ENCODE data around the gene CALM3. TPM values are rescaled to one million over a fixed set of nuclear protein-coding genes. Genes with fewer than 3 reads are reported as not detected.

Gene CALM3
- total RNA-seq, 1 donor from 2014 or later = 231 TPM

- TF ChIP-seq, protein P1, sequence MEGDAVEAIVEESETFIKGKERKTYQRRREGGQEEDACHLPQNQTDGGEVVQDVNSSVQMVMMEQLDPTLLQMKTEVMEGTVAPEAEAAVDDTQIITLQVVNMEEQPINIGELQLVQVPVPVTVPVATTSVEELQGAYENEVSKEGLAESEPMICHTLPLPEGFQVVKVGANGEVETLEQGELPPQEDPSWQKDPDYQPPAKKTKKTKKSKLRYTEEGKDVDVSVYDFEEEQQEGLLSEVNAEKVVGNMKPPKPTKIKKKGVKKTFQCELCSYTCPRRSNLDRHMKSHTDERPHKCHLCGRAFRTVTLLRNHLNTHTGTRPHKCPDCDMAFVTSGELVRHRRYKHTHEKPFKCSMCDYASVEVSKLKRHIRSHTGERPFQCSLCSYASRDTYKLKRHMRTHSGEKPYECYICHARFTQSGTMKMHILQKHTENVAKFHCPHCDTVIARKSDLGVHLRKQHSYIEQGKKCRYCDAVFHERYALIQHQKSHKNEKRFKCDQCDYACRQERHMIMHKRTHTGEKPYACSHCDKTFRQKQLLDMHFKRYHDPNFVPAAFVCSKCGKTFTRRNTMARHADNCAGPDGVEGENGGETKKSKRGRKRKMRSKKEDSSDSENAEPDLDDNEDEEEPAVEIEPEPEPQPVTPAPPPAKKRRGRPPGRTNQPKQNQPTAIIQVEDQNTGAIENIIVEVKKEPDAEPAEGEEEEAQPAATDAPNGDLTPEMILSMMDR (IDR thresholded peaks at IDR 0.05; ENCODE audit: unreplicated experiment) = no peak
- Mint-ChIP-seq H3K27ac (peak overlapping the region; percentile 26), H3K27me3 (ENCODE audit: low read depth) (no peaks in the 10 kb centered on the region), H3K9me3 (no peaks in the 10 kb centered on the region), H3K36me3 (peaks cover 11% of the 10 kb centered on the region), H3K4me1 (peaks cover 6% of the 10 kb centered on the region), H3K4me3 (no peak overlapping the region)
- no peak for DNase-seq (ENCODE audit: low spot score in 2 of 2, unreplicated experiment in 2 of 2)
Measured at GRCh38 chr19:46609511-46610412, 8.6 kb downstream of the CALM3 start.

GRCh38 chr19:46610413-46610775, 9.3 kb downstream of the CALM3 start:
- TF ChIP-seq, protein P1 (IDR thresholded peaks at IDR 0.05; ENCODE audit: unreplicated experiment) = no peak
- Mint-ChIP-seq H3K9me3 (no peaks in the 10 kb centered on the region), H3K36me3 (peaks cover 11% of the 10 kb centered on the region), H3K4me1 (peaks cover 6% of the 10 kb centered on the region), H3K27ac (no peak overlapping the region), H3K4me3 (no peak overlapping the region), H3K27me3 (ENCODE audit: low read depth) (no peaks in the 10 kb centered on the region)
- no peak for DNase-seq (ENCODE audit: low spot score in 2 of 2, unreplicated experiment in 2 of 2)

DNA sequence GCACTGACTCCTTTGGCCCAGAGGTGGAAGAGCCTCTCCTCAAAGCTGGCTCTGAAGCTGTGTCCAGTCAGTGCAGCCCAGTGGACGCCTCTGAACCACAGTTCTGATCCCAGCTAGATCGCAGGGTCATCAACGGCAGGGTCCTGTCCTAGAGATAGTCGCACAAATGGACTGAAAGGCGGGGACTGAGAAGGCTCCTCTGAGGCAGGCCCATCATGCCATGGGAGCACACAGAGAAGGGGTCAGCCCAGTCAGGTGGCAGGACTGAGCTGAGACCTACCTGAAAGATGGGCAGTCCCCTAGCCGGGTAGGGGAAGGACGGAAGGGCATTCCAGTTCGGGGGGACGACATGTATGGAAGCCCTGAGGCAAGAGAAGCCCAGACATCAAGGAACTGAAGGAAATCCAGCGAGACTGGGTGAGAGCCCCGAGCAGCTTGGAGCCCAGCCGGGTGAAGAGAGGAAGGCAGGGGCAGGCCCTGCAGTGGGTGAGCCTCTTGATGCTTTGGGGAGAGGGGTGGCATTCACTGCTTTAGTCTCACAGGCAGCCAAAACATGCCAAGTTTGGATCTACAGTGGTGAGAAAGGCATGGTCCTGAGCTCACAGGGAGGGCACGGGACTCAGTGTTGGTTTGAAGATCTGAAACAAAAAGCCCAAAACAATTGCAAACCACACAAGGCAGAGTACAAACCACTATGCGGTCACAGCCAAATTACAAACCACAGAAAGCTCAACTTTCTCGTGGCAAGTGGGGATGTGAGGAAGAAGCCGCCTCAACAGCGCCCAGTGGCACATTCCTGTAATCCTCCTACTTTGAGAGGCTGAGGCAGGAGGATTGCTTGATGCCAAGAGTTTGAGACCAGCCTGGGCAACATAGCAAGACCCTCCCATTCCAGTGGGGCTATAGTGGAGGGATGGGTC, 10.0 kb downstream of the CALM3 start:
- Mint-ChIP-seq H3K4me1 (peaks cover 7% of the 10 kb centered on the region), H3K27me3 (ENCODE audit: low read depth) (no peaks in the 10 kb centered on the region)
- no peak for DNase-seq (ENCODE audit: low spot score in 2 of 2, unreplicated experiment in 2 of 2)

DNA sequence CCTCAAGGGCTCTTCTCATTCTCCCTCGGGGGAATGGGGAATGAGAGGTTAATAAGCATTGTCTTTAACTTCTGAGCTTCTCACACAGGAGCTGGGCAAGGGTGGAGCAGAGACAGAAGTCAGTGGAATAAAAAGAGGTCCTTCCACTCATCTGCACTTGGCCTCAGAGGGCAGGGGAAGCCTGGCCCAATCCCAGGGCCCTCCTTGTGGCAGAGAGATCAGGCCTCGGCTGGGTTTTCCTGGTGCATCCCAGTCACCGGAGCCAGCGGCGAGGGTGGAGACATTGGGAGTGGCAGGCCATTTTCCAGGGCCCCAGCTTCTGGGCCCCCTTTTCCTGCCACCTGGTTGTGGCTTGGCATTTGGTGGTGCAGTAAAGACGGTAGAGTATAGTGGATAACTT, 10.6 kb downstream of the CALM3 start:
- DNase-seq (ENCODE audit: low spot score in 2 of 2, unreplicated experiment in 2 of 2) = no peak
- peaks cover 7% of the 10 kb centered on the region for H3K36me3 Mint-ChIP-seq

More for the DNA sequence above, 10.0 kb downstream of the CALM3 start:
- TF ChIP-seq, protein P1 (IDR thresholded peaks at IDR 0.05; ENCODE audit: unreplicated experiment) = no peak
- Mint-ChIP-seq H3K36me3 (peaks cover 11% of the 10 kb centered on the region), H3K27ac (peak overlapping the region; percentile 24), H3K4me3 (no peak overlapping the region), H3K9me3 (no peaks in the 10 kb centered on the region)

DNA sequence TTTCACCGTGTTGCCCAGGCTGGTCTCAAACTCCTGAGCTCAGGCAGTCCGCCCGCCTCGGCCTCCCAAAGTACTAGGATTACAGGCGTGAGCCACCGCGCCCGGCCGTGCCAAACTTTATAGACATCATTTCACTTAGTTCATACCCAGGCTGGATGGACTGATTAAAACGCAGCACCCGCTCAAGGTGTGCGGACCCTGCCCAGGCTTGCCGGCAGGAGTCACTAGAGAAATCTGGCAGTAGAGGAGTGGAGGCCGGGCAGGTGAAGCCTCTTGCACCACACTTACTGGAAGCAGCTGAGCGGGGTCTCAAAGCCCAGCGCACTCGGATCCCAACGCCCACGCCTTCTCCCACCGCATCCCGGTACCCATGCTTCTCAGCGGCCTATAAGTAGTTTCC, 12.4 kb downstream of the CALM3 start:
- DNase-seq (ENCODE audit: low spot score in 2 of 2, unreplicated experiment in 2 of 2) = no peak
- Mint-ChIP-seq H3K27ac (no peak overlapping the region), H3K9me3 (no peaks in the 10 kb centered on the region), H3K4me1 (peaks cover 14% of the 10 kb centered on the region), H3K36me3 (peaks cover 7% of the 10 kb centered on the region), H3K4me3 (no peak overlapping the region), H3K27me3 (ENCODE audit: low read depth) (no peaks in the 10 kb centered on the region)
- TF ChIP-seq, protein P1 (IDR thresholded peaks at IDR 0.05; ENCODE audit: unreplicated experiment) = no peak

More for the DNA sequence above, 10.6 kb downstream of the CALM3 start:
- Mint-ChIP-seq H3K27ac (no peak overlapping the region), H3K4me3 (no peak overlapping the region), H3K4me1 (peaks cover 10% of the 10 kb centered on the region), H3K27me3 (ENCODE audit: low read depth) (no peaks in the 10 kb centered on the region), H3K9me3 (no peaks in the 10 kb centered on the region)
- TF ChIP-seq, protein P1 (IDR thresholded peaks at IDR 0.05; ENCODE audit: unreplicated experiment) = no peak
